Globus pallidus (tissue), 1 donor: Measurements from ENCODE around the gene BROX.
"Not testable (repeated sequence)": the region's sequence is repeated elsewhere in the genome, so short reads cannot be mapped to it uniquely, and the experiment has no call there.

Experiments used
- DNase-seq: peaks from one replicate; pipeline ENCODE4 v3.0.0-alpha.2; 2015; ENCODE audit warnings: low spot score

Gene BROX

DNA sequence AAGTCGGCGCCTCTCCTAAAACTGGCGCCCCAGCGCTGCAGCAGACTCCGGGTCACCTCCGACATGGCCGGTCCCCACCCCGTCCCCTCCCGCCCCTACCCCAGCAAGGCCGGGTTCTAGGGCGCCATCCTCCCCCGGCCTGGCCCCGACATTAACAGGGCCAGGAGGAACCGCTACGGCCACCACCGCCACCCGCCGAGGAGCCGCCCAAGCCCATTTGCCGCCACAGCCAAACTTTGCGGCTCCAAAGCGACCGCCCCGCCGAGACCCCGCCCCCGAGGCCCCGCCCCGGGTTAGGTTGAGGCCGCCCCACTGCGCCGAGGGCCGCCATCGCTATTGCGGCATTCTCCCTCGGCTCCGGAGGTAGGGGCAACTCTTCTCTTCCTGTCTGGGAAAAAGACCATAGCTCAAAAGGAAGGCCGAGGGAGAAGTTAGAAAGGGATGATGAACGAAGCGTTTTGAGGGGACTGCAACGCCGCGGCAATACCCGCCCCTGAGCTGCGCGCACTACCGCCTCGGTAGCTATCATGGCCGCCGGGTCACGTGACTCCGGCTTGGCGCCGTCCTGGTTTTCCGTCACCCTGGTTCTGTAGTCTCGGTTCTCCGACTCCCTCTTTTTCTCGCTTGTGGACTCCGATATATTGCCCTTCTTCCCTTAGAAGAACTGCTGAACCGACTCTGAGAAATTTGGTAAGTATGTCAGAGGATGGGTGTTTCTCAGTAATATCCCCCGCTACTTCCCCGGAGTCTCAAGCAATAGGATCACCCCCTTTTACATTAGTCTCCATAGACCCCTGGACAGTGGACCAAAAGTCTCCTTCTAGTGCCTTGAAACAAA, at the start of gene BROX, which contains the start of gene AIDA:
BROX (plus strand) TSS at position 312 of the 838 bp plus-strand sequence. CDS start 3,136 bp downstream, outside the sequence.
AIDA (minus strand) TSS at position 239 of the 838 bp plus-strand sequence; CDS start at position 65, 174 bp downstream.
- peak; percentile 91 for DNase-seq

DNA sequence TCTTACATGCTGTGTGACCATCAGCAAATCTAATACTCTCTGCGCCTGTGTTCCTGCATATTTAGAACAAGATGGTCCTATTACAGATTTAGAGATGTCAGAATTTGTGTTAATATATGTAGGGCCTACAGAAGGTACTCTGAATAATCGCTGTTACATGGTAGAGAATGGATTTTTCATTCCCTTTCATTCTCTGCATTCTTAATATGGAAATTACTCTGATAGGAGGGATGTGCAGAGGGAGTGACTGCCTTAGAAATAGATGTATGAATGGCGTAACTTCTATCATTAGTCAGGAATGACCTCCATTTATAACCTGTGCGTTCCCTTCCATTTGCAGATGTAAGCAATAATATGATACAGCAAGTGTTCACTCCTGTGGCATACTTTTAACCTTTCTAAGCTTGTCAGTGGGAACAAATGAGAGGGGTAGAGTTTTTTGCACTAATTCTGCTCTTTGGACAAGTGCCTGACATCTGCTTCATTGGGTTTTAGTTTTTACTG, 48.9 kb upstream of the BROX start:
- DNase-seq: no peak

DNA sequence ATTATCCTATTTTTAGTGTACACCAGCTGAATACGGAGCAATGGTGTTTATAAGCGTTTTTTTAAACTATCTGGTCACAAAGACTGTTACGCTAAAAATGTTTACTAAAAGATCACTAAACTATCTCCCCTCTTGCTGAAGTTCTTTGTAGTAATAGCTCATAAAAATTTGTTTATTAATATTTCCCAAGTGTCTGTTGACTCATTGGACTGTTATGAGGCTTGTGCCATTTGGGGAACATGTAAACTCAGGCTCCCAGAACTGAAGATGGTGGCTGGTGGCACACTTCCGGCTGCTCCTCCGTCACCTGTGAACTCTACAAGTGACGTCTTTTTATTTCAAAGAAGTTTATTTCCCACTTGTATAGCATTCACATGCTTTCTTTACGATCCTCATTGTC, 46.4 kb upstream of the BROX start:
- no peak for DNase-seq

- not testable (repeated sequence) for DNase-seq
Measured at GRCh38 chr1:222668184-222668583, 44.2 kb upstream of the BROX start.

GRCh38 chr1:222669107-222669506, 43.3 kb upstream of the BROX start:
- DNase-seq: not testable (repeated sequence)

GRCh38 chr1:222670110-222670509, 42.3 kb upstream of the BROX start:
- no peak for DNase-seq

- no peak for DNase-seq
Measured at GRCh38 chr1:222680080-222680479, 32.3 kb upstream of the BROX start.

GRCh38 chr1:222691016-222691415, 21.3 kb upstream of the BROX start:
- no peak for DNase-seq

GRCh38 chr1:222694927-222695326, 17.4 kb upstream of the BROX start:
- no peak for DNase-seq

DNA sequence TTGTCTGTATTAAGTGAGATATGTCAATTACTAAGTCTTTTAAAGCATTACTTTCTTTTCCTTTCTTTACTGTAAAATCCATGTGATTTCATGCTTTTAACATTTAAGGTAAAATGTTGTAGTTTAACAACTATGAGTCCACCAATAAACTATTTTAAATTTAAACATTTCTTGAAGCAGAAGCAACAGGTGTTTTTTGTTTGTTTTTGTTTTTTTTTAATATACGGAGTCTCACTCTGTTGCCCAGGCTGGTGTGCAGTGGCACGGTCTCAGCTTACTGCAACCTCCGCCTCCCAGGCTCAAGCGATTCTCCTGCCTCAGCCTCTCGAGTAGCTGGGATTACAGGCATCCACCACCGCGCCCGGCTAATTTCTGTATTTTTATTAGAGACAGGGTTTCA, 15.6 kb upstream of the BROX start:
- DNase-seq: no peak

DNA sequence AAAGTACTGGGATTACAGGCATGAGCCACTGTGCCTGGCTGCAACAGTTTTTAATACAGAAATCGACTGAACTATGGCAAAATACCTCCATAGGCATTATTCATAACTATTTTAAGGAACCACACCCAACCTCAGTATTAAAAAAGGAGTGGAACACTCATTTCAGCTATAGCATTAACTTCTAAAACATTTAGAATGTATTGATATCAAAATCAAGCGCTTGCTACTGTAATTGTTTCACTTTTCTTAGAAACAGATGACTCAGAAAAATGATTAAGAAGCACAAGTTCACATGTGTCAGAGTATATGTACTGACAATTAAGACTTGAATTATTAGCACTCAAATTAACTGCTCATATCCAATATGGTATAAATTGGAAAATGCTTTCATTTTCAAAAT, 15.2 kb upstream of the BROX start:
- no peak for DNase-seq

DNA sequence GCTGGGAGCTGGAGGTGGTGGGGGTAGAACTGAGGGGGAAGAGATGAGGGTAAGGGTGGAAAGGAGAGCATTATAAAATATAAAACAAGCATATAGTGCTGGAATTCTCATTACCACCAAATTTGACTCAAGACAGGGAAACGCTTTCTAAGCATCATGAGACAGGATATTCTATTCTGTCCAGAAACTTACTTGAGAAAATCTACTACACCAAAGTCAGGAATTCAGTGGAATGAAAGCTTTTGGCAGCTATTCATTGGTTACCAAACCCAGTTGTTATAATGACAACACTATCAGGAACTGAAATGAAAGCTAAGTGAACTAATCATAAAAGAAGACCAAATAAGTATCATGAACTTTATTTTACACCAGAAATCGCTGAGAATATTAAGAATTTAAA, 14.5 kb upstream of the BROX start:
- no peak for DNase-seq

- DNase-seq: no peak
Measured at GRCh38 chr1:222702210-222702609, 10.2 kb upstream of the BROX start.

DNA sequence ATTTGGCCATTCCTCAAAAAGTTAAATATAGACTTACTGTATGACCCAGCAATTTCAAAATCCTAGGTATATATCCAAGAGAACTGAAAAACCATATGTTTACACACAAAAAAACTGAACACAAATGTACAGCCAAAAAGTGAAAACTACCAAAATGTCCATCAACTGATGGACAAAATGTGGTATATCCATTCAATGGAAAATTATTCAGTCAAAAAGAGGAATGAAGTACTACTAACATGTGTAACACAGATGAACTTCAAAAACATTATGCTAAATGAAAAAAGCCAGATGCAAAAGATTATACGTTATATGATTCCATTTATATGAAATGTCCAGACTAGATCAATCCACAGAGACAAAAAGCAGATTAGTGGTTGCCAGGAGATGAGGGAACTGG, 8.1 kb upstream of the BROX start:
- DNase-seq: no peak

- DNase-seq: no peak
Measured at GRCh38 chr1:222706815-222707214, 5.5 kb upstream of the BROX start.

- DNase-seq: no peak
Measured at GRCh38 chr1:222709700-222710153, 2.6 kb upstream of the BROX start.

- DNase-seq: peak; percentile 42
Measured at GRCh38 chr1:222711319-222712252, 778 bp upstream of the BROX start.

DNA sequence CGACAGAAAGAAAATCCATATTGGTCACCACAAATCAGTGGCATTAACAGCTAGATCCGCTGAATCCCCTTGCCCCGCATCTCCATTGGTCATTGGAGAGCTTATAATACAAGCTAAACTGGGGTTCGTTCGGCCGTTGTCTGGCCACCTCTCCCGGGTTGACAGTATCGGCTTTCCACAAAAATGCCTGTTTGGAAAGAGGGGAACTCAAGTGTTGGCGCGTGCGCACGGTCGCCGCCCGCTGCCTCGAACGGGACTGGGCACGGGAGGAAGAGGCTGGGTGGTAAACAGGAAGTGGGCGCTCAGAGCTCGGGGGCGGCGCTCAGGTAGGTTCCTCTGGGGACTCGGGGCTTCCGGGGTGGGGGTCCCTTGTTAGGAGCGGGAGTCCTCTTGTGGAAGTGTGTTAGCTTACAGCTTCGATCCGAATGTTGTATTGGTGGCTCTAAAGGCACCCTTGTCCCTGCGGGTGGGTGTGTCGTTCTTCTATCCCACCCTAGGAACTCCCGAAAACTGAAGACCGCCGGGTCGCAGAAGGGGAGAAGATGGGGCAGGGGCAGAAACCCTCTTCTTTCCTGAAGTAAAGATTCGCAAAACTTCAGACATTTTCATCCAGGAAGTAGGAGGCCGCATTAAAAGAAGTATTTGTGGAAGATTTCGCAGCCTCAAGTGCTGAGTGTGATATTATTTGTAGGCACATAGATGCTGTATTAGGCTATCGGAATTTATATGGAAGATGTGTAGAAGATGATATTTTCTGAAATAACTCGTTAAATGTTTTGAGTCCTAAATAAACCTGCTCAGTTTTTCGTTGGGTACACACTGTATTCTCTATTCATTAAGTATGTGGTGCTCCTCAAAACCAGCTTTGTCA, 962 bp downstream of the BROX start:
- DNase-seq: peak; percentile 95

DNA sequence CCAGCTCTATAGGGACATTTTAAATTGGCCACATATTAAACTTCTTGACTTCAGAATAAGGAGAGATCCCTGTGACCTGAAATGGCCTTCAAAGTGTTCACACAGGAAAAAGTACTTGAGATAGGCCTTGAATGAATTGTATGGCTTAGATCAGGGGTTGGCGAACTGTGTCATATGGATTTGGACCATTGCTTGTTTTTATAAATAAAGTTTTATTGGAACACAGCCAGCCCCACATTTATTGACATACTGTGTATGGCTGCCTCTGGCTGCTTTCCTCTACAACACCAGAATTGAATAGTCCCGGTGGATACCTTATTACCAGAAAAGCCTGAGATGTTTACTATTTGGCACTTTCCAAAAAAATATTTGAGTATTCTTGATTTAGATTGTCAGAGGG, 4.0 kb downstream of the BROX start:
- no peak for DNase-seq

DNA sequence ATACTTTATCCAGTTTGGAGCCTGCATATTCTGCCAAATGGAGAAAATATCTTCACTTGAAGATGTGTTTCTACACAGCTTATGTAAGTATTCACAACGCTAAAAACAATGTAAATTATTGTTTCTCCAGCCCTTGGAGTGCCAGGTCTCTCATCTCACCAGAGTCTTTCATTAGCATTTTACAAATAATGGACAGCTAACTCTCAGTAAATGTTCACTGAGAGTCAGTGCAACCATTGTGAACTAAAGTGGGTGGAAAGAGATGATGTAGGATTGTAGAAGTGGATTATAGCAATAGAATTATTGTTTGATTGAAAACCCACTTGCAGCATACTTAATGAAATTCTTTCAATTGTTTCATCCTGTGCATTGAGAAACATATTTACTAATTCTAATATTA, 16.4 kb downstream of the BROX start:
- DNase-seq: peak; percentile 78

DNA sequence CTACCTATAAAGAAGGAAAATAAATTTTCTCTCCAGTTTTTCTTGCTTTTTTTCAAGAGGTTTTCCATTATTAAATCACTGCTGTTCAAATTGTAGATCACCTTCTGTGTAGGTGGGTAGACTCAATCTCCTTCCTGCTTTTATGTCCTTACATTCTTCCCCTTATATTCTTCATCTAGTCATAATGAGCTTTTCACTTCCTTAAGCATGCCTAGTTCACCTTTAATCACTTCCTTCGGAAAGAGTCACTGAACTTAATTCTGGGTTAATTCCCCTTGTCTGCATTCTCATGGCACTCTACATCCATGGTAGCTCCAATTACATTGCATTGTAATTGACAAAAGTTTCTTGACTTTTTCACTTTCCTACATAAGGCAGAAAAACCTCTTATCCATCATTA, 18.5 kb downstream of the BROX start:
- no peak for DNase-seq
